CD14-positive monocyte (primary cell): ENCODE measurements around the gene GAS2L2. TPM values are rescaled to one million over a fixed set of nuclear protein-coding genes. Genes with fewer than 3 reads are reported as not detected.

Experiments used
- DNase-seq, 3 donors: peaks; one replicate each; pipeline ENCODE4 v3.0.0-alpha.2; 2011 to 2022
- H2AFZ ChIP-seq: 2 replicates; pipeline ENCODE4 v1.6.0; 2012; ENCODE audit warnings: mild to moderate bottlenecking, low read depth, low read length, inconsistent platforms; ENCODE audit not compliant: insufficient read depth, poor library complexity, severe bottlenecking
- H3K27ac ChIP-seq, 2 donors: 1 replicate in 1 of 2; 2 replicates in 1 of 2; pipeline ENCODE4 v1.5.1; 2012 to 2013; ENCODE audit warnings: low read length in 2 of 2, control low read depth in 1 of 2, inconsistent platforms in 1 of 2, low read depth in 1 of 2, mild to moderate bottlenecking in 1 of 2
- H3K27me3 ChIP-seq, 2 donors: one replicate each; pipeline versions ENCODE4 v1.6.0 to v1.6.1; 2011 to 2013; ENCODE audit warnings: low read length in 2 of 2; ENCODE audit not compliant: control insufficient read depth in 2 of 2, insufficient read depth in 2 of 2
- H3K36me3 ChIP-seq, 2 donors: replicated peaks in 1 of 2; 1 replicate in 1 of 2; 2 replicates in 1 of 2; pipeline versions ENCODE4 v1.5.1 to v1.6.1; 2012 to 2013; ENCODE audit warnings: low read length in 2 of 2, control low read depth in 1 of 2, inconsistent platforms in 1 of 2, mild to moderate bottlenecking in 1 of 2; ENCODE audit not compliant: insufficient read depth in 2 of 2, control insufficient read depth in 1 of 2
- H3K4me1 ChIP-seq, 2 donors: 1 replicate in 1 of 2; 2 replicates in 1 of 2; pipeline versions ENCODE4 v1.5.1 to v1.6.1; 2012 to 2013; ENCODE audit warnings: low read length in 2 of 2, control low read depth in 1 of 2, inconsistent platforms in 1 of 2, mild to moderate bottlenecking in 1 of 2, moderate library complexity in 1 of 2; ENCODE audit not compliant: insufficient read depth in 2 of 2, control insufficient read depth in 1 of 2
- H3K4me2 ChIP-seq: replicated peaks from 2 replicates; pipeline ENCODE3; 2012; ENCODE audit warnings: low read length, moderate library complexity, mild to moderate bottlenecking; ENCODE audit not compliant: poor library complexity, severe bottlenecking; ENCODE audit errors: extremely low read depth
- H3K4me3 ChIP-seq, 3 experiments: fragments of 200-600 bp in 1 of 3; sonication (generic) in 1 of 3; replicated peaks in 1 of 3; 1 replicate in 2 of 3; 2 replicates in 1 of 3; pipeline ENCODE4 v1.5.1; 2011 to 2013; ENCODE audit warnings: low read length in 3 of 3, mild to moderate bottlenecking in 3 of 3, control low read depth in 2 of 3, low read depth in 2 of 3, inconsistent platforms in 1 of 3, moderate library complexity in 1 of 3
- H3K79me2 ChIP-seq: 2 replicates; pipeline ENCODE4 v1.6.0; 2012; ENCODE audit warnings: mild to moderate bottlenecking, control low read depth, inconsistent platforms, low read length, moderate library complexity; ENCODE audit not compliant: insufficient read depth
- H3K9ac ChIP-seq: 2 replicates; pipeline ENCODE4 v1.6.0; 2017; ENCODE audit warnings: low read length, mild to moderate bottlenecking; ENCODE audit not compliant: insufficient read depth, poor library complexity, severe bottlenecking
- H3K9me3 ChIP-seq, 2 donors: replicated peaks in 1 of 2; 1 replicate in 1 of 2; 2 replicates in 1 of 2; pipeline versions ENCODE4 v1.5.1 to v1.6.1; 2012 to 2013; ENCODE audit warnings: low read length in 2 of 2, control low read depth in 1 of 2; ENCODE audit not compliant: control insufficient read depth in 1 of 2, insufficient read depth in 1 of 2
- H4K20me1 ChIP-seq: 2 replicates; pipeline ENCODE4 v1.6.0; 2012; ENCODE audit warnings: mild to moderate bottlenecking, low read length, control low read depth, moderate library complexity; ENCODE audit not compliant: insufficient read depth
- H3K27ac Mint-ChIP-seq, 7 donors: one replicate each; pipeline ENCODE4 v1.8.0; 2020; ENCODE audit warnings: mild to moderate bottlenecking in 7 of 7, mixed read lengths in 7 of 7, moderate library complexity in 6 of 7, inconsistent platforms in 2 of 7
- H3K27me3 Mint-ChIP-seq, 3 donors: one replicate each; pipeline ENCODE4 v1.8.0; 2021 to 2022; ENCODE audit warnings: low read depth in 3 of 3, mild to moderate bottlenecking in 3 of 3, mixed read lengths in 3 of 3, moderate library complexity in 3 of 3, inconsistent platforms in 1 of 3
- H3K36me3 Mint-ChIP-seq, 2 donors: one replicate each; pipeline ENCODE4 v1.8.0; 2020; ENCODE audit warnings: mixed read lengths in 2 of 2, inconsistent platforms in 1 of 2, mild to moderate bottlenecking in 1 of 2
- H3K4me1 Mint-ChIP-seq: one replicate; pipeline ENCODE4 v1.8.0; 2020; ENCODE audit warnings: mild to moderate bottlenecking, mixed read lengths
- H3K4me3 Mint-ChIP-seq, 2 donors: one replicate each; pipeline ENCODE4 v1.8.0; 2020; ENCODE audit warnings: mild to moderate bottlenecking in 2 of 2, mixed read lengths in 2 of 2, moderate library complexity in 1 of 2
- H3K9me3 Mint-ChIP-seq, 7 donors: one replicate each; pipeline ENCODE4 v1.8.0; 2020 to 2022; ENCODE audit warnings: mixed read lengths in 7 of 7, mild to moderate bottlenecking in 6 of 7, moderate library complexity in 6 of 7, inconsistent platforms in 2 of 7
- CTCF ChIP-seq: fragments of 200-600 bp; IDR thresholded peaks from one replicate; pipeline ENCODE4 v1.8.0; 2022; ENCODE audit warnings: antibody characterized with exemption, mild to moderate bottlenecking
- WGBS: methylation state at CpG from one replicate; pipeline ENCODE4 v1.1.5; 2013; ENCODE audit warnings: missing lambda C conversion rate; ENCODE audit not compliant: insufficient coverage; 5-methylcytosine and 5-hydroxymethylcytosine counted together
- intact Hi-C, 2 donors: fragments of 100-400 bp; cut with micrococcal nuclease; formaldehyde crosslinking; loops; one replicate each; pipeline versions ENCODE4 v1.15.0 to v1.15.1; 2023
- polyA plus RNA-seq, 3 donors: library from polyadenylated mRNA; depleted of rRNA in 1 of 3; unstranded in 2 of 3; stranded (reverse) in 1 of 3; fragments of 300-500 nt in 2 of 3; fragments of >200 nt in 1 of 3; fragmentation: Illumina TruSeq in 2 of 3; gene quantifications; 1 replicate in 2 of 3; 2 replicates in 1 of 3; pipeline ENCODE4 v1.2.3, GENCODE V29; 2012 to 2021

The GAS2L2 gene
- polyA plus RNA-seq, 3 donors, result not detected

GRCh38 chr17:35742496-35742895 lies 10.5 kb downstream of the GAS2L2 start:
- Histone ChIP-seq H3K27me3 (peaks cover 7 to 27% of the 10 kb centered on the region in 2 donors), H3K79me2 (no peaks in the 10 kb centered on the region), H4K20me1 (no peaks in the 10 kb centered on the region), H3K9ac (no peak overlapping the region), H2AFZ (no peak overlapping the region), H3K4me2 (no peak overlapping the region), H3K4me3 (no peak overlapping the region), H3K4me1 (no peaks in the 10 kb centered on the region), H3K9me3 (no peaks in the 10 kb centered on the region), H3K27ac (no peak overlapping the region), H3K36me3 (no peaks in the 10 kb centered on the region)
- peaks cover 29 to 45% (median 39%) of the 10 kb centered on the region in 3 donors for H3K27me3 Mint-ChIP-seq
- peak overlapping the region in 1 of 2 donors; percentile 72 for H3K4me3 Mint-ChIP-seq
- intact Hi-C loops, result loop anchor here in 1 of 2 donors (10.0 kb wide), 1 partner anchor 578 kb away; no protein-coding TSS in a partner anchor
- no peak for TF ChIP-seq CTCF
- H3K36me3 Mint-ChIP-seq, result no peaks in the 10 kb centered on the region
- no peak for DNase-seq
- peaks cover 6% of the 10 kb centered on the region for H3K4me1 Mint-ChIP-seq
- 84% methylated on average over 2 of the region's 7 CpGs for WGBS
- H3K9me3 Mint-ChIP-seq, result peaks cover 0 to 8% (median 0%) of the 10 kb centered on the region in 7 donors
- no peak overlapping the region for H3K27ac Mint-ChIP-seq

- intact Hi-C loops, result loop anchor here in 1 of 2 donors (10.0 kb wide), 1 partner anchor 576 kb away; no protein-coding TSS in a partner anchor
These were observed 11.8 kb downstream of the GAS2L2 start for GRCh38 chr17:35740997-35741931.

More at GRCh38 chr17:35740997-35741931, 11.8 kb downstream of the GAS2L2 start:
- Histone ChIP-seq H3K27ac (no peak overlapping the region), H3K9ac (no peak overlapping the region), H2AFZ (no peak overlapping the region), H3K4me3 (no peak overlapping the region), H4K20me1 (no peaks in the 10 kb centered on the region), H3K79me2 (no peaks in the 10 kb centered on the region), H3K4me2 (no peak overlapping the region), H3K4me1 (no peaks in the 10 kb centered on the region), H3K36me3 (no peaks in the 10 kb centered on the region), H3K9me3 (no peaks in the 10 kb centered on the region), H3K27me3 (peaks cover 7 to 27% of the 10 kb centered on the region in 2 donors)
- Mint-ChIP-seq H3K4me3 (peak overlapping the region; percentile 27 to 72), H3K9me3 (peaks cover 0 to 8% (median 0%) of the 10 kb centered on the region in 7 donors), H3K4me1 (peaks cover 6% of the 10 kb centered on the region), H3K27ac (no peak overlapping the region), H3K36me3 (no peaks in the 10 kb centered on the region), H3K27me3 (peaks cover 29 to 45% (median 39%) of the 10 kb centered on the region in 3 donors)
- WGBS, result 21% methylated on average over 68 of the region's 73 CpGs
- no peak for TF ChIP-seq CTCF
- no peak for DNase-seq
